HG03565 (cell line): ENCODE data around the gene GPR42.
"Not testable (repeated sequence)": the region's sequence is repeated elsewhere in the genome, so short reads cannot be mapped to it uniquely, and the experiment has no call there.

Experiments used
- ATAC-seq: cut with Tn5 transposase; IDR thresholded peaks from one replicate; pipeline ENCODE4 v1.9.1; 2021; ENCODE audit warnings: mild to moderate bottlenecking, moderate library complexity; ENCODE audit not compliant: unreplicated experiment

Gene GPR42

DNA sequence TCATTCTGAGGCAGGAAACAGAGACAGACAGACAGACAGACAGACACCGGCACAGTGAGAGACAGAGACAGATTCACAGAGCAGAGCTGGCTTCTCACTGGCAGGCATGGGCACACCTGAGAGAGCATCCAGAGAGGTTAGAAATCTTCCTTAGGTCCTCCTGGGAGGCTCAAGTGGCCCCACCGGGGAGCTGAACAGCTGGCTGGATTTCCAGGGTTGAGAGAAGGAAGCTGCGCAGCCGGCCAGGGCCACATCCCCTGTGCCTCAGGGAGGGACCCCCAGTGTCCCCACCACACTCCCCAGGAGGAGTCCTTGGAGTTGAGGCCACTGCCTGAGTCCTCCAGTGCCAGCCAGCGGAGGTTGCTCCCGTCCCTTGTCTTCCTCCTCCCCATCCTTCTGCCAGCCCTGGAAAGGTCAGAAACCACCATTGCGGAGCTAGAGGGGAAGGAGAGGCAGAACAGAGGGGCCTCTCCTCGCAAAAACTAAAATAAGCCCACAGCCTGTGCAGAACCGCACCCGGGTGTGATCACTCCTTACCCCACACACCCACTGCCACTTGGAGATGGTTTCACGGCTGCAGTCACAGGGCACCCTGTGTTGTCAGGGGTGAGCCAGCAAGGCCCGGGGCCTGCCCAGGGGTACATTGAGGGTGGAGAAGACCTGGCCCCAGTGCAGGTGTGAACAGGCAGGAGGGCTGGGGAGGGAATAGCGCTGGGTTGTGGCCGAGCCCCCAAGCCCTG, 8.4 kb upstream of the GPR42 start:
- ATAC-seq, result no peak

- ATAC-seq, result no peak
Measured at GRCh38 chr19:35363001-35363590, 7.8 kb upstream of the GPR42 start.

DNA sequence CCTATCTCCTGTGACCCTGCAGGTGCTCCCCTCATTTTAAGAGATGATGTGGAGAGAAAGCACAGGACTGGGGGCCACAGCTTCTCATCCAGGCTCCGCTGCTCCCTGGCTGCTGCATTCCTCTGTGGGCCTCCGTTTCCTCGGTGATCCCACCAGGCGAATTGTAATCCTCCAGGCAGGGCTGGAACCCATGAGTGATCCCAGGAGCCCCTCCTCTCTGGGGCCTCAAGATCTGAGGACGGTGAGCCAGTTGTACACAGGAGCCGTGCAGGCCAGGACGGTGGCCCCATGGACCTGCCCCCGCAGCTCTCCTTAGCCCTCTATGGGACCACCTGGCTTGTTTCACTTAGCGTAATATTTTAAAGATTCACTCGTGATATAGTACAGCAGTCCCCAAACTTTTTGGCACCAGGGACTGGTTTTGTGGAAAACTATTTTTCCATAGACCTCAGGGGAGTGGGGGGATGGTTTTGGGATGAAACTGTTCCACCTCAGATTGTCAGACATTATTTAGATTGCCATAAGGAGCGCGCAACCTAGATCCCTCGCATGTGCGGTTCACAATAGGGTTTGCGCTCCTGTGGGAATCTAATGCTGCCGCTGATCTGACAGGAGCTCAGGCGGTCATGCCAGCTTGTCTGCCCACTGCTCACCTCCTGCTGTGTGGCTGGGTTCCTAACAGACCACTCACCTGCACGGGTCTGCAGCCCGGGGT, 7.0 kb upstream of the GPR42 start:
- ATAC-seq, result no peak

DNA sequence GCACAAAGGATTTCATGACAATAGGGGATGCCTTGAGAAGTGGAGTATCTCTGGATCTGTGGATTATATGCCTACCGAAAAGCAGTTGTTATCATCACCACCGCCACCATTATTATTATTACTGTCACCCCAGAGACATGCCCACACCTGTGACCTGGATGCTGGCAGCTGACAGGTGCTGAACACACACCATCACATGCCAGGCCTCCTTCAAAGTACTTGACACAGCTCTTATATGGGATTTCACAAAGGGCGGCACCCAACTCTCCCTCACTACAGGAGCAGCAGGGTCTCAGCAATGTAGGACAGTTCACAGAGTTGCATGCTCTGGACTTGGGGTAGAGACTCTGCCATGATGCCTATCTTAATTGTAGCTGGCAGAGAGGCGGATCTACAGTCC, 5.6 kb upstream of the GPR42 start:
- no peak for ATAC-seq

DNA sequence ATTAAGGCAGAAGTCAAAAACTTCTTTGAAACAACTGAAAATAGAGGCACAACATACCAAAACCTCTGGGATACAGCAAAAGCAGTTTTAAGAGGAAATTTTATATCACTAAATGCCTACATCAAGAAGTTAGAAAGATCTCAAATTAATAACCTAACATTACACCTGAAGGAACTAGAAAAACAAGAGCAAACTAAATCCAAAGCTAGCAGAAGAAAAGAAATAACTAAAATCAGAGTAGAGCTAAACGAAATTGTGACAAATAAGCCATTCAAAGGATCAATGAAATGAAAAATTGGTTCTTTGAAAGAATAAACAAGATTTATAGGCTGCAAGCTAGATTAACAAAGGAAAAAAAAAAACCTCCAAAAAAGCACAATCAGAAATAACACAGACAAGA, 2.5 kb upstream of the GPR42 start:
- no peak for ATAC-seq

DNA sequence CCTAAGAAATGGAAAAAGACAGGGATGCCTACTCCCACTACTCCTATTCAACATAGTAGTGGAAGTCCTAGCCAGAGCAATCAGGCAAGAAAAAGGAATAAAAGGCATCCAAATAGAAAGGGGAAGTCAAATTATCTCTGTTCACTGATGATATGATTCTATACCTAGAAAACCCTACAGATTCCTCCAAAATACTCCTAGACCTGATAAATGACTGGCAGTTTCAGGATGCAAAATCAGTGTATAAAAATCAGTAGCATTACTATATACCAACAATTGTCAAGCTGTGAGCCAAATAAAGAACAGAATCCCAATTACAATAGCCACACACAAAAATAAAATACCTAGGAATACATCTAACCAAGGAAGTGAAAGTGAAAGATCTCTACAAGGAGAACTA, 1.3 kb upstream of the GPR42 start:
- no peak for ATAC-seq

DNA sequence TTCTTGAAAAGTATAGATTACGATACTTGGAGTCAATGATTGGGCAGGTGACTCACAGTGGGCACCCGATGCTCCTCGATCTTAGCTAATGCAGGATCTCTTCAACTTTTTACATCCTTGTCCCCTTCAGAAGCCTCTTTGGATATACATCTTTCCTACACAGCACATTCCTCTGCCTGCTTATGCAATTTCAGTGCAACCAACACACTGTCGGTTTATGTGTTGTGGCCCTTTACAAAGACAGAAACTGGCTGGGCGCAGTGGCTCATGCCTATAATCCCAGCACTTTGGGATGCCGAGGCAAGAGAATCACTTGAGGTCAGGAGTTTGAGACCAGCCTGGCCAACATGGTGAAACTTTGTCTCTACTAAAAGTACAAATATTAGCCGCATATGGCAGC, 2.6 kb downstream of the GPR42 start:
- no peak for ATAC-seq

- ATAC-seq, result not testable (repeated sequence)
Measured at GRCh38 chr19:35374031-35374430, 3.2 kb downstream of the GPR42 start.

DNA sequence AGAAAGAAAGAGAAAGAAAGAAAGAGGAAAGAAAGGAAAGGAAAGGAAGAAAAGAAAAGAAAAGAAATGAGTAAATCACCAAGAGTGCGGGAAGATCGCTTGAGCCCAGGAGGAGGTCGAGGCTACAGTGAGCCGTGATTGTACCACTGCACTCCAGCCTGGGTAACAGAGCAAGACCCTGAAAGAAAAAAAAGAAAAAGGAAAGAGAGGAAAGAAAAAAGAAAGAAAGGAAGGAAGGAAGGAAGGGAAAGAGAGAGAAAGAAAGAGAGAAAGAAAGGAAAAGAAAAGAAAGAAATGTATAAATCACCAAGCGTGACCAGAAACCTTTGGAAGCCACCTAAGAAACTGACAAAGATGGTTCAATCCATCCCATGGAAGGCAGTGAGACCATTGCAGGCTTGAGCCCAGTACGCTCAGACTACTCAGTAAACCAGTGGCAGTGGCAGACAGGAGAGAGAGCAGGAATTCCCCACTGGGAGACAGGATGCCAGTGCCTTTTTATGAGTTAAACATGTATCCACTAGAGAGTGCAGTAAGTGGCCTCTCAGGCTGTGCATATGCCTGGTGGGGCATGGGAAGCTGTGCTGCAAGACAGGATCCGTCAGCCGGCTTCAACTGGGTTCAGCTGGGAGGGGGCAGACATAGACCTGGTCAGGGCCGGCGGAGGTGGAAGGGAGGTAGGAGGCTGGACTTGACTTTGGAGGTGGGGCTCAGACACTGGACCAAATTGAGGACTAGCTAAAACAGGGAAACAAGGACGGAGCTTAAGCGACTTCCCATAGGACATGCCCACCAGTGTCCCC, 4.8 kb downstream of the GPR42 start:
- no peak for ATAC-seq

- no peak for ATAC-seq
Measured at GRCh38 chr19:35377656-35378055, 6.8 kb downstream of the GPR42 start.

- no peak for ATAC-seq
Measured at GRCh38 chr19:35378356-35378755, 7.5 kb downstream of the GPR42 start.

DNA sequence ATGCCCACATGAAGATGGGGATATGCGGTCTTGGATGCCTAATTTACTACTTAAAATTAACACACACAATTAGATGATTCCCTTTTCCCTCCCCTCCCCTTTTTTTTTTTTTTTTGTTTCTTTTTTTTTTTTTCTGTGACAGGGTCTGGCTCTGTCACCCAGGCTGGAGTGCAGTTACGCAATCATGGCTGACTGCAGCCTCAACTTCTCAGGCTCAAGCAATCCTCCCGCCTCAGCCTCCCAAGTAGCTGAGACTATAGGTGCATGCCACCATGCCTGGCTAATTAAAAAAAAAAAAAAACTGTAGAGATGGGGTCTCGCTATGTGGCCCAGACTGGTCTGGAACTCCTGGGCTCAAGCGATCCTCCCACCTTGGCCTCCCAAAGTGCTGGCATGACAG, 8.7 kb downstream of the GPR42 start:
- not testable (repeated sequence) for ATAC-seq

- no peak for ATAC-seq
Measured at GRCh38 chr19:35379992-35380391, 9.1 kb downstream of the GPR42 start.

GRCh38 chr19:35380450-35381124, 9.7 kb downstream of the GPR42 start:
- no peak for ATAC-seq

GRCh38 chr19:35381318-35381717, 10.4 kb downstream of the GPR42 start:
- no peak for ATAC-seq

DNA sequence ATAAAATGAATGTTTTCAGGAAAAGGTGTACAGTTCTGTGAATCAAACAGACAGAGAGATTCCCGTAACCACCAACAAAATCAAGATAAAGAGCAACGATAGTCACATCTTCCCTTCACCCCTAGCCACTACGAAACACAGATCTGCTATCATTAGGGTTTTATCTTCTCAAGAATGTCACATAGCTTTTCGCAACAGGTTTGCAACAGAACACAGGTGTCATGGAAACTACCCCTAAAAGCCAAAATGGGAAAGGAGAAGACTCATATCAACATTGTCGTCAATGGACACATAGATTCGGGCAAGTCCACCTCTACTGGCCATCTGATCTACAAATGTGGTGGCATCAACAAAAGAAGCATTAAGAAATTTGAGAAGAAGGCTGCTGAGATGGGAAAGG, 11.1 kb downstream of the GPR42 start:
- ATAC-seq, result no peak

DNA sequence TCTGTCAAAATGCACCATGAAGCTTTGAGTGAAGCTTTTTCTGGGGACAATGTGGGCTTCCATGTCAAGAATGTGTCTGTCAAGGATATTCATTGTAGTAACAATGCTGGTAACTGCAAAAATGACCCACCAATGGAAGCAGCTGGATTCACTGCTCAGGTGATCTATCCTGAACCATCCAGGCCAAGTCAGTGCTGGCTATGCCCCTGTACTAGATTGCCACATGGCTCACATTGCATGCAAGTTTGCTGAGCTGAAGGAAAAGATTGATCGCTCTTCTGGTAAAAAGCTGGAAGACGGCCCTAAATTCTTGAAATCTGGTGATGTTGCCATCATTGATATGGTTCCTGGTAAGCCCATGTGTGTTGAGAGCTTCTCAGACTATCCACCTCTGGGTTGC, 12.7 kb downstream of the GPR42 start:
- ATAC-seq, result no peak

DNA sequence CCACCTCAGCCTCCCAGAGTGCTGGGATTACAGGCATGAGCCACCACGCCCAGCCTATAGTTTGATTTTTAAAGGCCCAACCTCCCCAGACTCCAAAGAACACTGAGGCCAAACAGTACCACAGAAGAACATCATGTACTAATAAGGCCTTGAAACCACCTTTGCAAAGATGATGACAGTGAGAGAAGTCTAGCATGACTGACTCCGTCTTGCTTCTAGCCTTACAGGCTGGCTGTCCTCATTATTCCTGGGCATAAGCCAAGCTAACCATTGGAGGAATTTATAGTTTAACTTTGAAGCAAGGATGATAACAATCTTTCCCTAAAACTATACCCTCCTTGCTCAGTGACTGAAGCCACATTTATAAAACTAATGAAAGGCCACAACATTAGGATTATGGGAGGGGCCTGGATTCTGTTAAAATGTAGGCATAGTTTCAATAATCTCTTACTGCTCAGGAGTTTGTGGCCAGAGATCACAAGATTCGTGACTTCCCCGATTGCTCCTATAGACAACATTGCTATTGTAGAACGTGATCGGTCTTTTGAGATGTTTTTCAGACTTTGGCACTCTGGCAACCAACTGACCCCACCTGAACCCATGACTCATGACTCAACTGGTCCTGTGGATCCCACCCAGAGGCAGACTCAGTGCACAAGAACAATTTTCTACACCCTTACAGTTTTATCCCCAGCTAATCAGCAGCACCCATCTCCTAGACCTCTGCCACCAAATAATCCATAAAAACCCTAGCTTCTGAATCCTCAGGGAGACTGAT, 17.6 kb downstream of the GPR42 start:
- ATAC-seq, result no peak

DNA sequence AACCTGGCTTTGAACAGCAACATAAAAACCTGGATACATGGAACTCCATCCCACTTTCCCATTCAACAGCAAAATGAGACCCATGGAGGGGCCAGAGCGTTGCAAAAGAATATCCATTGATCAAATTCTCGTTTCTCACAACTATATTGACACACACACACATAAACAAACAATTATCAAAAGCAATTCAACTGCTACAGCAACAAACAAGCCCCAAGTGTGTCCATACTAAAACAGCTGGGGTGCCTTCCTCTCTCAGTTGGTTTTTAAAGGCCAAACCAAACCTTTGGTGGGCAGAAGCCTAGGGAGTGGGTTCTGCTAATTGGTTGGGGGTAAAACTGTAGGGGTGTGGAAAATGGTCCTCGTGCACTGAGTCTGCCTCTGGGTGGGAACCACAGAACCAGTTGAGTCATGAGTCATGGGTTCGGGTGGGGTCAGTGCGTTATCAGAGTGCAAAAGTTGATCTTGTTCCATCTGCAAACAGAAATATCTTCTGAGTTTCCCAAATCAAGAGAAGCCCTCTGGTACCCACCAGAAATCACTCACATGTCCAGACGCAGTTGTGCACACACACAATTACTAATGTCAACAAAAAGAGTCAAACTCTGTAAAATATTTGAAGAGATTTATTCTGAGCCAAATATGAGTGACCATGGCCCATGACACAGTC, 18.5 kb downstream of the GPR42 start:
- no peak for ATAC-seq
